HG03280 (cell line): Measurements from ENCODE around the gene MAX.
"Not testable (repeated sequence)": the region's sequence is repeated elsewhere in the genome, so short reads cannot be mapped to it uniquely, and the experiment has no call there.

Experiments used
- ATAC-seq: cut with Tn5 transposase; IDR thresholded peaks from one replicate; pipeline ENCODE4 v1.9.1; 2021; ENCODE audit warnings: mild to moderate bottlenecking, moderate library complexity; ENCODE audit not compliant: unreplicated experiment

MAX gene

GRCh38 chr14:65106316-65106715, 4.0 kb upstream of the MAX start:
- ATAC-seq = no peak

GRCh38 chr14:65104791-65105190, 2.5 kb upstream of the MAX start:
- no peak for ATAC-seq

GRCh38 chr14:65103150-65103760, 938 bp upstream of the MAX start:
- ATAC-seq = no peak

GRCh38 chr14:65101631-65102440, 481 bp downstream of the MAX start:
- ATAC-seq = peak; percentile 22

- ATAC-seq = no peak
Observed at GRCh38 chr14:65100922-65101541, 1.3 kb downstream of the MAX start.

- ATAC-seq = no peak
Observed at GRCh38 chr14:65098586-65098985, 3.7 kb downstream of the MAX start.

GRCh38 chr14:65096323-65097089, 5.8 kb downstream of the MAX start:
- ATAC-seq = no peak

- no peak for ATAC-seq
Observed at GRCh38 chr14:65095633-65096205, 6.6 kb downstream of the MAX start.

GRCh38 chr14:65092349-65092748, 10.0 kb downstream of the MAX start:
- no peak for ATAC-seq

- ATAC-seq = not testable (repeated sequence)
Observed at GRCh38 chr14:65087835-65088234, 14.5 kb downstream of the MAX start.

- ATAC-seq = not testable (repeated sequence)
Observed at GRCh38 chr14:65086686-65087085, 15.6 kb downstream of the MAX start.

GRCh38 chr14:65084554-65085505, 17.5 kb downstream of the MAX start:
- ATAC-seq = no peak

GRCh38 chr14:65082930-65083329, 19.4 kb downstream of the MAX start:
- ATAC-seq = no peak

GRCh38 chr14:65080960-65081747, 21.2 kb downstream of the MAX start:
- no peak for ATAC-seq

GRCh38 chr14:65079768-65080167, 22.5 kb downstream of the MAX start:
- ATAC-seq = no peak

- ATAC-seq = no peak
Observed at GRCh38 chr14:65079201-65079600, 23.1 kb downstream of the MAX start.

GRCh38 chr14:65077318-65077717, 25.0 kb downstream of the MAX start:
- ATAC-seq = no peak

GRCh38 chr14:65075628-65076325, 26.5 kb downstream of the MAX start:
- no peak for ATAC-seq
